HepG2 (cell line): ENCODE data around the gene SLF1. TPM values are rescaled to one million over a fixed set of nuclear protein-coding genes. Genes with fewer than 3 reads are reported as not detected.

Experiments
- ATAC-seq: fragments of 200-7000 bp; cut with Tn5 transposase; 3 replicates; pipeline ENCODE4 v1.9.1; 2020; ENCODE audit warnings: mild to moderate bottlenecking, moderate library complexity
- BruUV-seq: library from RNA; stranded (reverse); fragments of 400-500 nt; replicated peaks from 2 replicates; lab custom pipeline; 2021; lab: Mats Ljungman, UMichigan
- CTCF ChIA-PET: fragments of 300-600 bp; formaldehyde crosslinking; extraction: SDS; loops from one replicate; lab custom pipeline; 2021; ENCODE audit warnings: low total read pairs, inconsistent platforms, low intra/inter-chr PET ratio; lab: Yijun Ruan, JAX
- POLR2A ChIA-PET: fragments of 350-600 bp; sonication (Branson Sonifier 250); formaldehyde crosslinking; loops from one replicate; lab custom pipeline; 2020; ENCODE audit warnings: antibody characterized with exemption, inconsistent platforms; lab: Yijun Ruan, JAX
- DNase-seq: peaks from one replicate; pipeline ENCODE4 v3.0.0-alpha.2; 2015; ENCODE audit warnings: low spot score
- FAIRE-seq: peaks from 3 replicates; lab custom pipeline; 2011; peaks lifted over from hg19 to GRCh38; lab: Jason Lieb, UNC
- H2AFZ ChIP-seq: one replicate; pipeline ENCODE4 v1.6.1; 2011; ENCODE audit warnings: low read length, inconsistent platforms
- H3K27ac ChIP-seq: fragments of 300-600 bp; 3 replicates; pipeline ENCODE4 v1.8.0; 2011; ENCODE audit warnings: mixed run types, mild to moderate bottlenecking, mixed read lengths, low read length, inconsistent platforms; ENCODE audit not compliant: insufficient read depth; ENCODE audit errors: extremely low read length
- H3K27me3 ChIP-seq, 2 experiments: fragments of 200-600 bp in 1 of 2; 2 replicates in 1 of 2; 3 replicates in 1 of 2; pipeline versions ENCODE4 v1.6.0 to v1.8.0; 2011; ENCODE audit warnings: low read length in 2 of 2, mild to moderate bottlenecking in 2 of 2, moderate library complexity in 2 of 2, inconsistent platforms in 1 of 2; ENCODE audit not compliant: insufficient read depth in 2 of 2, control insufficient read depth in 1 of 2
- H3K36me3 ChIP-seq, 2 experiments: fragments of 200-600 bp in 1 of 2; replicated peaks in 1 of 2; 2 replicates in 1 of 2; 3 replicates in 1 of 2; pipeline versions ENCODE4 v1.5.1 to v1.8.0; 2011; ENCODE audit warnings: low read length in 2 of 2, inconsistent platforms in 1 of 2; ENCODE audit not compliant: insufficient read depth in 2 of 2, control insufficient read depth in 1 of 2
- H3K4me1 ChIP-seq: 2 replicates; pipeline ENCODE4 v1.5.1; 2012; ENCODE audit warnings: low read length, inconsistent platforms; ENCODE audit not compliant: insufficient read depth
- H3K4me2 ChIP-seq: 2 replicates; pipeline ENCODE4 v1.6.0; 2011; ENCODE audit warnings: low read depth, low read length, inconsistent platforms
- H3K4me3 ChIP-seq, 3 experiments: fragments of 200-600 bp in 1 of 3; sonication (generic), shearing (Covaris generic) in 1 of 3; replicated peaks in 1 of 3; 2 replicates each; pipeline ENCODE4 v1.5.1; 2011 to 2016; ENCODE audit warnings: low read length in 3 of 3, inconsistent platforms in 2 of 3, low read depth in 2 of 3, mild to moderate bottlenecking in 2 of 3, control low read depth in 1 of 3, mixed read lengths in 1 of 3; ENCODE audit not compliant: insufficient read depth in 1 of 3
- H3K79me2 ChIP-seq: one replicate; pipeline ENCODE4 v1.6.1; 2011; ENCODE audit warnings: low read length, inconsistent platforms; ENCODE audit not compliant: insufficient read depth
- H3K9ac ChIP-seq: 2 replicates; pipeline ENCODE4 v1.6.0; 2011; ENCODE audit warnings: mild to moderate bottlenecking, low read depth, low read length, inconsistent platforms; ENCODE audit not compliant: insufficient read depth
- H3K9me3 ChIP-seq: 2 replicates; pipeline ENCODE4 v1.5.1; 2012; ENCODE audit warnings: mild to moderate bottlenecking, low read length
- H4K20me1 ChIP-seq: 2 replicates; pipeline ENCODE4 v1.6.0; 2011; ENCODE audit warnings: inconsistent platforms, mild to moderate bottlenecking, low read length, moderate library complexity; ENCODE audit not compliant: insufficient read depth
- BATF2 ChIP-seq: sonication (generic); formaldehyde crosslinking; IDR thresholded peaks from 2 replicates; pipeline ENCODE4 v1.8.0; 2022; ENCODE audit warnings: mild to moderate bottlenecking, missing genetic modification reagents, moderate library complexity
- CHD2 ChIP-seq: IDR thresholded peaks from 2 replicates; pipeline ENCODE4 v1.6.1; 2011; ENCODE audit warnings: low read depth, low read length, improper control_type of control experiment
- FOSL2 ChIP-seq: sonication (generic); formaldehyde crosslinking; IDR thresholded peaks from 2 replicates; pipeline ENCODE4 v1.4.0; 2020; ENCODE audit warnings: missing genetic modification reagents
- GABPB1 ChIP-seq: IDR thresholded peaks from 2 replicates; pipeline ENCODE4 v1.6.1; 2016; ENCODE audit warnings: mild to moderate bottlenecking, missing genetic modification reagents, moderate library complexity, missing compliant biosample characterization
- KAT8 ChIP-seq: IDR thresholded peaks from 2 replicates; pipeline ENCODE4 v1.6.1; 2016; ENCODE audit warnings: missing genetic modification reagents, missing compliant biosample characterization
- KDM3A ChIP-seq: IDR thresholded peaks from 2 replicates; pipeline ENCODE4 v1.6.1; 2018; ENCODE audit warnings: low read depth, missing compliant biosample characterization
- RBAK ChIP-seq: sonication (generic); formaldehyde crosslinking; IDR thresholded peaks from 2 replicates; pipeline ENCODE4 v1.5.1; 2020; ENCODE audit warnings: mild to moderate bottlenecking, missing genetic modification reagents
- TAF15 ChIP-seq: fragments of 200-400 bp; formaldehyde crosslinking; IDR thresholded peaks from one replicate; pipeline ENCODE4 v1.6.1; 2018; ENCODE audit warnings: mild to moderate bottlenecking, low read depth, low read length; ENCODE audit not compliant: poor library complexity, severe bottlenecking
- TBP ChIP-seq: sonication (generic); formaldehyde crosslinking; IDR thresholded peaks from 2 replicates; pipeline ENCODE4 v1.5.0; 2020; ENCODE audit warnings: missing genetic modification reagents
- THAP9 ChIP-seq: sonication (generic); formaldehyde crosslinking; IDR thresholded peaks from 2 replicates; pipeline ENCODE4; 2020; ENCODE audit warnings: missing genetic modification reagents, mild to moderate bottlenecking, borderline replicate concordance
- ZFP82 ChIP-seq: sonication (generic); formaldehyde crosslinking; IDR thresholded peaks from 2 replicates; pipeline ENCODE4 v1.5.1; 2020; ENCODE audit warnings: mild to moderate bottlenecking, missing genetic modification reagents, borderline replicate concordance
- ZNF75D ChIP-seq: sonication (generic); formaldehyde crosslinking; IDR thresholded peaks from 2 replicates; pipeline ENCODE4 v1.8.1; 2023; ENCODE audit warnings: missing genetic modification reagents, mild to moderate bottlenecking, borderline replicate concordance
- WGBS: methylation state at CpG from one replicate; pipeline ENCODE4 v1.1.6; 2017; ENCODE audit warnings: low lambda C conversion rate; 5-methylcytosine and 5-hydroxymethylcytosine counted together
- in situ Hi-C: cut with HindIII; loops from 2 replicates; pipeline ENCODE4 v1.10.0; 2017; ENCODE audit warnings: low pct_unique_long_range_greater_than_20kb; ENCODE audit not compliant: extremely low pct_ligation_motif_present
- intact Hi-C: fragments of 100-400 bp; cut with micrococcal nuclease; formaldehyde crosslinking; loops from one replicate; pipeline ENCODE4 v1.10.0; 2022; ENCODE audit not compliant: unreplicated experiment
- polyA plus RNA-seq, 8 experiments: library from polyadenylated mRNA; depleted of rRNA in 3 of 8; stranded (reverse) in 7 of 8; unstranded in 1 of 8; fragments of >200 nt; fragmentation: Illumina TruSeq in 4 of 8; extraction: Trizol in 4 of 8; gene quantifications; 2 replicates each; pipeline versions ENCODE4 v1.2.1 to v1.2.3, GENCODE V29; 2011 to 2016; ENCODE audit warnings: low read depth in 4 of 8, missing spikeins in 1 of 8, mixed read lengths in 1 of 8; ENCODE audit not compliant: insufficient read depth in 1 of 8
- total RNA-seq, 5 experiments: library from RNA; depleted of rRNA; stranded (reverse); fragments of >200 nt; fragmentation: Illumina TruSeq; extraction: Trizol; gene quantifications; 2 replicates each; pipeline ENCODE4 v1.2.3, GENCODE V29; 2016; ENCODE audit warnings: low read depth in 1 of 5
- TF ChIP-seq, protein P1 (sequence below): sonication (generic); formaldehyde crosslinking; IDR thresholded peaks from 2 replicates; pipeline ENCODE4 v1.5.0; 2020; ENCODE audit warnings: missing genetic modification reagents

Gene SLF1
- total and polyA plus RNA-seq, 2 of the 13 experiments (the other 11 are each of a cell fraction or from before 2014, with no cell fraction given), result 2.1 to 9.1 TPM

- ATAC-seq (no peak), FAIRE-seq (no peak), DNase-seq (no peak)
- in situ Hi-C loops (no loop called here), intact Hi-C loops (no loop called here)
- ChIA-PET CTCF (no interaction called here), POLR2A (no interaction called here)
- no TSS peak for BruUV-seq
- Histone ChIP-seq H3K27me3 (no peaks in the 10 kb centered on the region), H4K20me1 (no peaks in the 10 kb centered on the region), H3K27ac (no peak overlapping the region), H3K4me1 (no peaks in the 10 kb centered on the region), H3K36me3 (no peaks in the 10 kb centered on the region; a peak in 1 of 5 replicates), H2AFZ (no peak overlapping the region), H3K9me3 (peaks cover 9% of the 10 kb centered on the region), H3K4me2 (no peak overlapping the region), H3K4me3 (no peak overlapping the region), H3K79me2 (no peaks in the 10 kb centered on the region), H3K9ac (no peak overlapping the region)
- 91% methylated on average over 3 of the region's 3 CpGs for WGBS
- no peak for TF ChIP-seq RBAK (CRISPR knock-in tag)
- TF ChIP-seq FOSL2 (CRISPR knock-in tag), result no peak
- TF ChIP-seq THAP9, result no peak
- no peak for TF ChIP-seq KDM3A
- TF ChIP-seq BATF2 (CRISPR knock-in tag), result no peak
- TF ChIP-seq CHD2, result no peak
- no peak for TF ChIP-seq ZFP82 (CRISPR knock-in tag)
- TF ChIP-seq ZNF75D (CRISPR knock-in tag), result no peak
- TF ChIP-seq, protein P1, sequence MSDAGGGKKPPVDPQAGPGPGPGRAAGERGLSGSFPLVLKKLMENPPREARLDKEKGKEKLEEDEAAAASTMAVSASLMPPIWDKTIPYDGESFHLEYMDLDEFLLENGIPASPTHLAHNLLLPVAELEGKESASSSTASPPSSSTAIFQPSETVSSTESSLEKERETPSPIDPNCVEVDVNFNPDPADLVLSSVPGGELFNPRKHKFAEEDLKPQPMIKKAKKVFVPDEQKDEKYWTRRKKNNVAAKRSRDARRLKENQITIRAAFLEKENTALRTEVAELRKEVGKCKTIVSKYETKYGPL (CRISPR knock-in tag), result no peak
- TF ChIP-seq KAT8 (CRISPR knock-in tag), result no peak
- no peak for TF ChIP-seq TAF15
- TF ChIP-seq TBP (CRISPR knock-in tag), result no peak
- no peak for TF ChIP-seq GABPB1
Measured at GRCh38 chr5:94645053-94645452, 26.6 kb downstream of the SLF1 start.
